CD4-positive, alpha-beta T cell treated with Interleukin-21 for 1 hour (primary cell): ENCODE measurements around the gene EIF4EBP3.

Experiments used
- DNase-seq: peaks from one replicate; pipeline ENCODE4 v3.0.0-alpha.2; 2020

Gene EIF4EBP3

DNA sequence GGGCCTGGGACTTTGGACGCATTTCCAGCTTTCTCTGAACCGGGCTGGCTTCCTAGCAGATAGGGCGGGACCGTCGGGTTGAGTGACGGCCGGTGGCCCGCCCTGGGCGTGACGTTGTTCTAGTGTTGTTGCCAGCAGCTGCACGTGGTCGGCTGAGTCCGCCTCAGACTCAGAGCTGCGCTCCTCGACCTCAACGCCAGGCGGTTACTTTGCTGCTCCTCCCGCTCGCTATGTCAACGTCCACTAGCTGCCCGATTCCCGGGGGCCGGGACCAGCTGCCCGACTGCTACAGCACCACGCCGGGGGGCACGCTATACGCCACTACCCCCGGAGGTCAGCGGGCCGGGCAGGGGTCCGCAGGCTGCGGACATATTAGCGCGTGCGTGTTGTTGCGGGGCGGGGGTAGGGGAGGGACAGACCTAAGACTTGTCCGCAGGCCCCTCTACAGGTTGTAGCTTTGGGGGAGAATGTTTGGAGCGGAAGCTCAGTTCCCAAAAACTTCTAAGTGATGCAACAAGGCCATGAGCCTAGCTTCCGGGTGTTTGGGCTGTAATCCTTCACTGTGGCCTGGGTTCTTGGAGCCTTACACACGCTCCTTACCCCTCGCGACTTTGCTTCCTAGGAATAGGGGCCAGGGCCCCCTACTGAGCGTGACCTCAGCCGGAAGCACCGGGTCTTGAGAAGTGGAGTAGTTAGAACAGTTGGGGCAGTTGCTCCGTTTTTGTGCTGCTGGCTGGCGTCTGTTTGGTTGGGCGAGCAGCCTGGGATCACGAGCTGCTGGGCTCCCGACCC, at the start of gene EIF4EBP3:
TSS of gene EIF4EBP3 (plus strand) at position 155 of the 792 bp plus-strand sequence. CDS start at position 231, 76 bp downstream.
- DNase-seq: peak; percentile 88

DNA sequence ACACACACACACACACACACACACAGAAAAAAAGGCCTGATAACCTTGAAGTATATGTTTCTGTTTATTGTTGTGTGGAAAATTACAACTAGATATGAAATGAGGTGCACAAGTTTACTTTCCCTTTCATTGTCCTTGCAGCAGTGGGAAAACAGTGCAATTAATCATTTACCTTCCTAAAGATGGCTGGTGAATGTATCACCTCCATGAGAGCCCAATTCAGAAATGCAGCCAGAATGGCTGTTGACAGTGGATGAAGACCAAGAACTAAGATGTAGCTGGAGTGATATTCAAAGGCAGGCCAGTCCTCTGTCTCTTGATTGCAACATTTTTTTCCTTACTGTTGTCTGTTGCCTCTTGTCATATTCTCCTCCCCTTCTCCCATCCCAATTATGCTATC, 49.6 kb upstream of the EIF4EBP3 start:
- DNase-seq: no peak

DNA sequence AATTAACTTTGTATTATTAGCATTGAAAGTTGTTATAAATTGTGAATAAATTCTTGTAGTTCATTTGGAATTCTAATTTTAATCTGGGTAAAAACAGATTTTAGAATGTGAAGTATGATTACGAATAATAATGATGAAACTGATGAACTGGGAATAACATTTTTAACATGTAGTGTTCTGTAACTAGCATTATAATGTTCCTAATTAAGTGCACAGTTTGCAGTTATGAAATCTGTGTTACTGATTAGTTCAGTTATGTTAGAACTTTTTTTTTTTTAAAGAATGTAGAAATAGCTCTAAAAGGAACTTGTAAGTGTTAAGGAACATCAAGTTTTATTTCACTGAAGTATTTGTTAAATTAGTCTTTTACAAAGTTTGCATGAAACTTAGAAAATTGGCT, 48.9 kb upstream of the EIF4EBP3 start:
- no peak for DNase-seq

DNA sequence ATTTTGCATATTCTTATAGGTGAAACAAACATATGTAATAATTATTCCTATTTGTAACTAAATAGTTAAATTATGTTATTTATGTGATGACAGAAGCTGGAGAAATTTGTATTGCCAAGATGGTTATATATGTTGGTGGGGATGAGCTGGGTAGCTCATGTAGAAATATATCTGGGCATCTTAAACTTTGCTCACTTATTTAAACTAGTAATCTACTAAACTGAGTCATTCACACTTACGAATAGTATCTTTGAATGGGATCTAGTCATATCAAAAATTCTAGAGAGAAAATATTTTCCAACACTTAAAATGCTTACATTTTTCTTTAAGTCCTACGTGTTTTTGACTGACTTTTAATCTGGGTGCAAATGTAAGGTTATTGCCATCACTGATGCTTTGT, 44.6 kb upstream of the EIF4EBP3 start:
- DNase-seq: no peak

DNA sequence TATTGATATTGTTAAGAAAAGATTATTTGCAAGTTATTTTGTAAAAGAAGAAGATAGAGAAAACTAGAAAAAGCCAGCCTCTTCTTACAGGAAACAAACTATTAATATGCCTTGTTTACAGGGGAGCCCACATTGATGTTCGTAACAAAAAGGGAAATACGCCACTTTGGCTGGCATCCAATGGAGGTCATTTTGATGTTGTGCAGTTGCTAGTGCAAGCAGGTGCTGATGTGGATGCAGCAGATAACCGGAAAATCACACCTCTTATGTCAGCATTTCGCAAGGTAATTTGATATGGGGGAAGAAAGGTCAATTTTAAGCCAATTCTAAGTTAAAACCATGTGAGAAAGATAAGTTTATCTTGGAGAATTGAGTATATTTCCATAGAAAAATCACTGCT, 37.6 kb upstream of the EIF4EBP3 start:
- no peak for DNase-seq

DNA sequence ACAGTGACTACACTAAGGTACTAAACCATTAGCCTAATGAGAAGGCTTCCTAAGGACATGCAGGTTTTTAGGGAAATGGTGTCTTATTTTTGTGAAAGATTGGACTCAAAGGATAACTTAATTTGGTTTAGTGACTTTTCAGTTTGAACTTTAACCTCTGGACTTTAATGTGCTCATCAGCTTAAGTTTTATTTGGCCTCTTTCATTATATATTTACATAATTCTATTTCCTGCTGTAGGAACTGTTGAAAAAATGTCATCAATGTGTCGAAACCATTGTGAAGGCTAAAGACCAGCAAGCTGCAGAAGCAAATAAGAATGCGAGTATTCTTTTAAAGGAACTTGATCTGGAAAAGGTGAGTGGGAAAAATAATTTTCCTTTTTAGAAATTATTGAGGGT, 34.3 kb upstream of the EIF4EBP3 start:
- DNase-seq: no peak

DNA sequence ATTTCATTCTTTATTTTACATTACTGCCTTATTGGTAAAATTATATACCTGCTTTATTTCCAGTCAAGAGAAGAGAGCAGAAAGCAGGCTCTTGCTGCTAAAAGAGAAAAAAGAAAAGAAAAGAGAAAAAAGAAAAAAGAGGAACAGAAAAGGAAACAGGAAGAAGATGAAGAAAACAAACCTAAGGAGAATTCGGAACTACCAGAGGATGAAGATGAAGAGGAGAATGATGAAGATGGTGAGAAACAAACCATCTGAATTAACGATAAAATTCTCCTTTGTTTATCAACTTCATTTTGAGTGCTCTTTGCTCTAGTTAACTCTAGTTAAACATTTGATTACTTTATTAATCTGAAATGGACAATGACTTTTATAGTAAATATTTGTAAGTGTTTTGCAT, 23.5 kb upstream of the EIF4EBP3 start:
- DNase-seq: no peak

DNA sequence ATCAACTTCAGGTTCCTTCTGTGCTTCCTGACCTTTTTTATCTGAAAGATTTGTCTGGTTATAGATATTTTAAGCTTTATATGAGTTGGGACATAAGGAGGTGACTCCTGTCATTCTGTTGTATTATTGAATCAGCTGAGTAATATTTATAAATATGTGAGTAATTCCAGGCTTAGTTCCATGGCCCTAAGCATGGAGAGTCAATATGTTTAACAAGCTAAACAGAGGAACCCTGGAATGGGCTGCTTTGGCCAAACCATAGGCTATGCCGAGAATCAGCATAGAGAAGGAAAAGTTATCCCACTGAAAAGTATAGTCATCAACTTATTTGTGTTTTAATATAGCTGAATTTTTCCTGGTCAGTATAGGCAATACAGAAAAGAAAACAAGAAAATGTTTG, 7.2 kb upstream of the EIF4EBP3 start:
- DNase-seq: no peak

DNA sequence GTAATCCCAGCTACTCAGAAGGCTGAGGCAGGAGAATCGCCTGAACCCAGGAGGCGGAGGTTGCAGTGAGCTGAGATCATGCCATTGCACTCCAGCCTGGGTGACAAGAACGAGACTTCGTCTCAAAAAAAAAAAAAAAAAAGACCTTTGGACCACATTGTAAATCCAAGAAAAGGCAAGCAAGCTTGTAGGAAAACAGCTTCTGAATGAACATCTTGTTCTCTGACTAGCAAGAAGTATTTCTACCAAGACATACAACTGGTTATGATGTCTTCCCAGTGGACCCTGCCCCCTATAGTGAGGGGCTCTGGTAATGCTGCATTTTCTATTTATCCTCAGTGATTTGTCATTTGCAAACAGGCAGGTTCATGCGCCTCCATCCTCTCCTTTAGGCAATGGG, 4.5 kb upstream of the EIF4EBP3 start:
- no peak for DNase-seq

DNA sequence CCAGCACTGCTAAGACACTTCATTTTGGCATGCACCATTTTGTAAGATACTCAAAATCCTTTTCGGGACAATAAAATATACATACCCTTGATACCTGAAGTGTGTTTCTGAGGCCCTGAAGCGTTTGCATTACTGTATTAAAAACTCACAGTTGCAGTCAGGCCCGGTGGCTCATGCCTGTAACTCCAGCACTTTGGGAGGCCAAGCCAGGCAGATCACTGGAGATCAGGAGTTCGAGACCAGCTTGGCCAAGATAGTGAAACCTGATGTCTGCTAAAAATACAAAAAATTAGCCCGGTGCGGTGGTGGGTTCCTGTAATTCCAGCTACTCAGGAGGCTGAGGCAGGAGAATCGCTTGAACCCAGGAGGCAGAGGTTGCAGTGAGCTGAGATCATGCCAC, 2.5 kb upstream of the EIF4EBP3 start:
- DNase-seq: no peak

DNA sequence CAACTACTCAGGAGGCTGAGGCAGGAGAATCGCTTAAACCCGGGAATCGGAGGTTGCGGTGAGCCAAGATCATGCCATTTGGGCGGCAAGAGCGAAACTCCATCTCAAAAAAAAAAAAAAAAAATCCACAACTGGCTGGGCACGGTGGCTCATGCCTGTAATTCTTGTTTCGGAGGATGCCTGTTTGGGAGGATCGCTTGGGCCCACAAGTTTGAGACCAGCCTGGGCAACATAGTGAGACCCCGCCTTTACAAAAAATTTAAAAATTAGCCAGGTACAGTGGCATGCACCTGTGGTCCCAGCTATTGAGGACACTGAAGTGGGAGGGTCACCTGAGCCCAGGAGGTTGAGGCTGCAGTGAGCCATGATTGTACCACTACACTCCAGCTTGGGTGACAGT, 1.9 kb upstream of the EIF4EBP3 start:
- no peak for DNase-seq

DNA sequence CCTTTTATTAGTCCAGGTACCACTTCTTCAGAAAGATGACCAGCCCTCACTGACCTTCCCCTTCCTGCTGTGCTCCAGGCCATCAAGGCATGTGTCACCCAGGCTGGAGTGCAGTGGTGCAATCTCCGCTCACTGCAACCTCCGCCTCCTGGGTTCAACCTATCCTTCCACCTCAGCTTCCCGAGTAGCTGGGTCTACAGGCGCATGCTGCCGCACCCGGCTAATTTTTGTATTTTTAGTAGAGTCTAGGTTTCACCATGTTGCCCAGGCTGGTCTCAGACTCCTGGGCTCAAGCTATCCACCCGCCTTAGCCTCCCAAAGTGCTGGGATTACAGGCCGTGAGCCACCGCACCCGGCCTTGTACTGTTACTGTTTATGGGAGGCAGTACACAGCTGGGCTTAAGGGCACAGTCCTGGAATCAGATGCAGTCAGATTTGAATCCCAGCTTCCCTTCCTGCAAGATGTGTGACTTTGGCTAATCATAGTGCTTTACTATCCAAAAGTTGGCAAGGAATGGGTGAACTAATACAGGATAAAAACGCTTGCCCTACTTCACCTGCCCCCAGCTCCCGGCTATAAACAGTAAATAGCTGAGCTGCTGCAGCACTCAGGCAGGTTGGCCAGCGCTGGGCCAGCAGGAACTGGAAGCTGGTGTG, 483 bp upstream of the EIF4EBP3 start:
- DNase-seq: no peak

DNA sequence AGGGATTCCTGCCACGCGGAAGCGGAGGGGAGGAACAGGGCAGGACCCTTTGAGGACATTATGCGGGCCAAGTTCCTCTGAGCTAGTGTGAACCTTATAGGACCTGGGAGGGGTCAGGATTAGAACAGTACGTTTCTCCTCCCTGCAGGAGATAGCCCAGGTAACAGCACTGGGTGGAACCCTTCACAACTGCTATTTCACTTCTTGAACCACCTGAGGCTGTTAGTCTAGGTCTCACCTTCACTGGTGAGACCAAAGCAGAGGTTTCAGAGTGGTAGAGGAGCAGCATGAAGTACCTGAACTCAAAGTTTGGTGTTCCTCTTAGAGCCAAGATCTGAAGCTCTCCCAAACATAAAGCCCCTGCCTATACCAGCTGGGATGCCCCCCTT, 832 bp downstream of the EIF4EBP3 start:
- DNase-seq: no peak

DNA sequence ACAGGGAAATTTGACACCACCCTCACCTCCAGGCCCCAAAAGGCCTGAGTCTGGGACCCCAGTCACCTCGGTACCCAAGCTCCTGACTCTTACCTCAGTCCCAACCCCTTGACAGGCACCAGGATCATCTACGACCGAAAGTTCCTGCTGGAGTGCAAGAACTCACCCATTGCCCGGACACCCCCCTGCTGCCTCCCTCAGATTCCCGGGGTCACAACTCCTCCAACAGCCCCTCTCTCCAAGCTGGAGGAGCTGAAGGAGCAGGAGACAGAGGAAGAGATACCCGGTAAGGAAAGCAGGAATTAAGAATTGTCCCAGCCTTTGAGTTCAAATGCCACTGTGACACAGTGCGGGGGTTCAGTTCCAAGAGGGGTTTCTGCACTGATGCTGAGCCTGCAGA, 1.3 kb downstream of the EIF4EBP3 start:
- no peak for DNase-seq

DNA sequence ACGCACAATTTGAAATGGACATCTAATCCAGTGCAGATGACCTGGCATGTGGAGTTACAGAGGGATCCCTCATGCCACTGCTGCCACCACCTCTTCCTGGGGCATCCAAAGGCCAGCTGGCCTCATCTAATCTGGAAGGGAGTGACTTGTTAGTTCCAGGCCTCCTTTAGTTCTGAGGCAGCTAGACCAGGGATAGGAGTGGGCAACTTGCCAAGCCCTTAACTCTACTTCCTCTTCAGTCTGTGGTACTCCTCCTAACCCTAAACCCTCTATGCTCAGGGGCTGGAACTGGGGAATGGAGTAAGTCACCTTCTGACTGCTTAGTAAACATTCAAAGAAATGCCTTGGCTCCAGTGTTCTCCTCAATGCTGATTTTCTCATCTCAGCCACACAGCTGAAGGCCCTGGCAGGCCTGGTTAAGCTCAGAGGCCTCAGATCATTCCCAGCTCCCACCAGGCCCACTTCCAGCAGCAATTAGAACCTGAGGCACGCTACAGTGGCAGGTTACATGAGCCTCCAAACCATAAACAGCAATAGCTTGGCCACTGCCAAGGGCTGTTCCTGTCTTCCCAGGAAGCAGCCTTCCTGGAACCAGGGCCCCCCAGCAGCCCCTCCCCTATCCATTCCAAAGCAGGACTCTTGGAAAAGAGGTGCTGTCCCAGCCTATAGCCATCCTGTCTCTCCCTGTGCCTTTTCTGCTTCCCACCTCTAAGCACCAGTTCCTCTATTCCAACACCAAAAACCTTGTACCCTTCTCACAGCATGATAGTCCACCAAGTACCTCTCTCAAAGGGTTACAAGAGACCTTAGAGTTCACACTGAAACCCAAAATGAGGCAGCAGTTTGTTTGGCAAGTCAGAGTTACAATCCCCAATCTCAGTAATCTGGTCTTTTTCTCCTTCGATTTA, 2.0 kb downstream of the EIF4EBP3 start:
- peak; percentile 25 for DNase-seq

DNA sequence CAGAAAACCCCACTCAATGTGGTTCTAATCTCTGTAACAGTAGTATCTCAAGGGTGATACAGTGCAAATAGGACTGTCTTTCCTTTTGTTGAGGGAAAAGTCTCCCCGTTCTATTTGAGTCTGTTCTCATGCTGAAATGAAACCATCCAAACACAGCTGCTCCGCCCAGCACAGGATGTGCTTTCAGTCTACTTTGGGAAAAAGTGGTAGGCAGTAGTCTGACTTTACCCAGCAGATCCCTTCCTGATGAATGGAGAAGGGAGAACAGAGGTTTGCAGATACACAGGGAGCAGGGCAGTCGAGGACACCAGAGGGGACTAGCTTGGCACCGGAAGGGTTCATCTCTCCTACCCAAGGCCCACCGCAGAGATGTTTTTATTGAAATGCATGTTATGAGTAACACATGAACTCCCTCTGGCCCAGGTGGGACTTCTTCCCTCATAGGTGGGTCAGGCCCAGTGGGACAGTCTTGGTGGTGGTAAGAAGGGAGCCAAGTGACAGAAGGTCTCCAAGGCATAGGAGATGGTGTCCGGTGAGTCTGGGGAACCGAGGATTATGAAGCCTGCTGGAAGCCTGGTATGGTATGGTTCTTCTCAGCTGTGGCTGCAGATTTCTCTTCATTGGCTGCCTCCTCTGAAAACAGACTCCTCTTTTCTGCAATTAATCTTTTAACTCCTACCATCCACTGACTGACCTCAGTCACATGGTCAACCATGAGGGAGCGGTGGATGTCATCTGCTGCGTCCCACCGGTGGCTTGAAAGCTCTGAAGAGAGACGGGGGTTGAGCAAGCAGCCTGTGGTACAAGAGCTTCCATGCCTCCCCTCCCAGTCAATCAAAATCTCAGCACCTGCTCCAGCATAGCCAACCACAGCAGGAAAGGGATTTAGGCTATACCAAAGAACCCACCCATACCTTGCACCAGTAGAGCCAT, 3.0 kb downstream of the EIF4EBP3 start:
- DNase-seq: no peak

DNA sequence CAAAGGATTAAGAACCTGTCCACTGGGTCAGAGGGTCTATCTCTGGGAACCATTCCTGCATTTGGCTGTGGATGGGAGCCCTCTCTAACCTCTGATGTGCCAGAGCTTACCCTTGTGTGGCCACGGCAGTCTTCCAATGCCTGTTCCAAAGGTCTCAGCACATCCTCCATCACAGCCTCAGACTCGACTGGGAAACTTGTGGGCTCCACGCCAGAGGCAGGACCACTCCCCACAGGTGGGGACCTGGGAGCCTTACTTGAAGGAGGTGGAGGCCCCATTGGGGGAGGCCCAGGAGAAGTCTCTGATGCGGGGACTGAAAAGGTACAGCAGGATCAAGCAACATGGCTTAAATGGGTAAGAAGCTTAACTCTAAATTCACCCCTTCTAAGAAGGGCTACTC, 4.4 kb downstream of the EIF4EBP3 start:
- DNase-seq: no peak

DNA sequence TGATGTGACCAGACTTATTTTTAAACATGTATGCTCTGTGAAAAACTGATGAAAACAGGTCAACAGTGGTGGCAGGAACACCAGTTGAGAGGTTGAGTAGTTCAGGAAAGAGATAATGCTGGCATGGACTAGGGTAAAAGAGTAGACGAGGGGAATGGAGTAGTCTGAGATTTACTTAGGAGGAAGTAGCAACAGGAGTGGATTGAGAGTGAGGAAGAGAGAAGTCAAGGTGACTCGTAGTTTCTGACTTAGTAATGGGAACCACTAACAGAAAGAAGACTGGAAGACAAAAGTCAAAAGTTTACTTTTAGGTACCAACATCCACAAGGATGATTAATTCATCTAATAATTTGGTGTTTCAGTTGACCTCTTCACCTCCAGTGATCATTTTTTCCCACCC, 6.2 kb downstream of the EIF4EBP3 start:
- DNase-seq: no peak

DNA sequence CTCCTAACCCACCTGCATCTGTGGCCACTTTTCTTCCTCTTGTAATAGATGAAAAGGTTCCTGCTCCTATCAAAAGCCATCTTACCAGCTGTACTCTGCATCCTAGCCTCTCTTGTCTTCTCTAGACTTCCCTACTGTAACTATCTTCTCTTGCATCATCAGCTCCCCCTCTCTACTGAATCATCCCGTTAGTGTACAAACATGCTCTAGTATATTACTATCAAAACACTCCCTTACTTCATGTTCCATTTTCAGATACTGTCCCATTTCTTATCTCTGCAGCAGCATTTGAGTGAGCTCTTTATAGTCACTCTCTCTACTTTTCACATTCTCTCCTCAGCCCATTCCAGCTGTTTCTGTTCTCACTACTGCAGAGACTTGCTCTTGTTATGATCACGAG, 7.0 kb downstream of the EIF4EBP3 start:
- no peak for DNase-seq

DNA sequence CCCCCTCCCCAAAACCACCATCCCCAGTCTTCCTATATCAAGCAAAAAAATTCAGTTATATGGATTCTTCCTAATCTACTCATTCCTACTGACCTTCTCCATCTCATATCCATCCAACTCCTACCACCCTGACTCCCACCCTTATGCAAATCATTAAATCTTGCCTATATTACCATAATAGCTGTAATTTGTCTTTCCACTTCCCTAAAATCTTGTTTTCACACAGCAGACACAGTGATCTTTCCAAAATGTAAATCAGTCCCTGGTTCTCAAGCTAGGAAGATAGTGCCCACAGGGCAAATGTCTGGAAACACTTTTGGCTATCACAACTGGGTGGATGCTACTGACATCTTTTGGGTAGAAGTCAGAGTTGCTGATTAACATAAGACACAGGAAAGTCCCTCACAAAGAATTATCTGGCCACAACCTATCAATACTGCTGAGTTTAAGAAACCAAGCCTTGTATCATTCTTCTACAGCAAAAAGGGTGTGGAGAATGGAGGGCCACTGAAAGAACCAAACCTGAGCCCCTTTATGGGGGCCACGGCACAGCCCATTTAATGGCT, 8.4 kb downstream of the EIF4EBP3 start:
- DNase-seq: peak; percentile 25

DNA sequence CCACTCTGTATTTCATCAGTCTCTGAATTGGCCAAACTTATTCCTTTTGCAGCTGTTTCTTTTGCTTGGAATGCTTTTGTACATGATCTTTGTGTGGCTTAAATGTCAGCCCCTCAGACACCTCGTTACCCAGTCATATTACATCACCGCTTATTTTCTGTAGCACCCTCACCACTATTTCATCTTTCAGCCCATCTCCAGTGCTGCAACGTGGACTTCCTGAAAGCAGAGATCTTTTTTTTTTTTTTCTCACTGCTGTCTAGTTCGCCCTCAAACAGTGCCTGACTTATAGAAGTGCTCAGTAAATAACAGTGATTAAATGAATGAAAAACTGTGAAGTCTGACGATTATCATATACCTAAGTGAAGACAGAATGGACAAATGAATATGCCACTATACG, 9.0 kb downstream of the EIF4EBP3 start:
- no peak for DNase-seq

DNA sequence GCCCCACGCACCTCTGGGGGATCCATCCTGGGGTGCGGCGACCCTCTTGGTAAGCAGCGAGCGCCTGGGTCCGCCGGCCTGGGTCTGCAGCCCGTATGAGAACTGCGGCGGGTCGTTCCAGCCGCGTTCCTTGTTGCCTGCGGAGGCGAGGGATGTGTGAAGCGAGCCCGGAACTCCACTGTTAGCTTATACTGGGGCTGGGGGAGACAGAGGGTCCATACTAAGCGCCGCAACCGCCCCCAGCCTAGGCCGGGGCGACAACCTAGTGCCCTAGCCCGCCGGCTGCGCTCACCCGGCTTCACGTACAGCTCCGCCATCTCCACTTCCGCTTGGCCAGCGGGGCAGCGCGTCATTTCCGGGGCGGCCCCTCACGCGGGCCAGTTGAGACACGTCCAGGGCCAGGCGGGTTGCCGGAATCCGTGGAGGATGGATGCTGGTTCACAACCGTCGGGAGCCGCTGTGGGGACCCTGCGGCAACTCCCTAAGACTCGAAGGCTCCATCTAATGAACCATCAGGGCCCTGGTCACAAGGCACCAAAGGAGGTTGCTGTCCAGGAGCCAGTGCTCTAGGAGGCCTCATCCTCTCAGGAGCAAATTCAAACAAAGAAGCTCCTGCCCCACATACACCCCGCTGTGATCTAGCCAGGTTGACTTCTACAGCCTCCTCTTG, 9.8 kb downstream of the EIF4EBP3 start, which contains the start of gene SRA1:
TSS of gene SRA1 (minus strand) at position 338 of the 670 bp plus-strand sequence. CDS start at position 317, 21 bp downstream.
- peak; percentile 88 for DNase-seq
